ENCODE results near the gene CEP131. TPM values are rescaled to one million over a fixed set of nuclear protein-coding genes. Genes with fewer than 3 reads are reported as not detected.

CEP131 gene
- total RNA-seq, 4 donors from 2014 or later, result 9.2 to 35.0 (median 20.9) TPM

DNA sequence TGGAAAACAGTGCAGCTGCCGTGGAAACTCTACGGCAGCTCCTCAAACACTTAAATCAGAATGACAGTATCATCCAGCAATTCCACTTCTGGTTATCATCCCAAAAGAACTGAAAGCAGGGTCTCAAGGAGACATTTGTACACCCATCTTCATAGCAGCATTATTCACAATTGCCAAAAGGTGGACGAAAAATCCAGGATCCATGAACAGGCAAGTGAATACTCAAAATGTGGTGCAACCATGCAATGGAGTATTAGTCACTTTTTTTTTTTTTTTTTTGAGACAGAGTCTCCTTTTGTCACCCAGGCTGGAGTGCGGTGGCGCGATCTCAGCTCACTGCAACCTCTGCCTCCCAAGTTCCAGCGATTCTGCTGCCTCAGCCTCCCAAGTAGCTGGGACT, 46.1 kb downstream of the CEP131 start:
- WGBS, 2 donors, result 89 to 93% methylated on average over 7 of the region's 7 CpGs
- DNase-seq (ENCODE audit: low spot score in 2 of 2), result no peak
- TF ChIP-seq POLR2A (IDR thresholded peaks at IDR 0.05), result no peak
- Histone ChIP-seq H3K27me3 (no peaks in the 10 kb centered on the region), H3K9me3 (peaks cover 0 to 12% (median 0%) of the 10 kb centered on the region in 4 donors), H3K27ac (no peak overlapping the region), H3K4me1 (peaks cover 0 to 5% (median 0%) of the 10 kb centered on the region in 4 donors), H3K36me3 (no peaks in the 10 kb centered on the region), H3K4me3 (no peak overlapping the region)

DNA sequence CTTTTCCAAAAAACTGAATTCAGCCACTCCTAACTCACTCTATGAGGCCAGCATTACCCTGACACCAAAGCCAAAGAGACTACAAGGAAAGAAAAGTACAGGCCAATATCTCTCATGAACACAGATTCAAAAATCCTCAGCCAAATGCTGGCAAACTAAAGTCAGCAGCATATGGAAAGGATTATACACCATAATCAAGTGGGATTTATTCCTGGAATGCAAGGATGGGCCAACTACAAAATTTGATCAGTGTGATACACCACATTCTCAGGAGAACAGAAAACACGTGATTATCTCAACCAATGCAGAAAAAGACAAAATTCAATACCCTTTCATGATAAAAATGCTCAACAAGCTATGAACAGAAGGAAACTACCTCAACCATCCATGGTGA, 49.0 kb downstream of the CEP131 start:
- Histone ChIP-seq H3K27me3 (no peaks in the 10 kb centered on the region), H3K4me1 (peaks cover 0 to 5% (median 0%) of the 10 kb centered on the region in 4 donors), H3K27ac (no peak overlapping the region), H3K4me3 (no peak overlapping the region), H3K9me3 (peaks cover 0 to 12% (median 0%) of the 10 kb centered on the region in 4 donors), H3K36me3 (no peaks in the 10 kb centered on the region)
- no peak for DNase-seq (ENCODE audit: low spot score in 2 of 2)
- WGBS, 2 donors, result 57 to 72% methylated on average over 1 of the region's 1 CpG
- TF ChIP-seq POLR2A (IDR thresholded peaks at IDR 0.05) (no peak), EP300 (IDR thresholded peaks at IDR 0.05) (no peak)
- TF ChIP-seq, protein P1, sequence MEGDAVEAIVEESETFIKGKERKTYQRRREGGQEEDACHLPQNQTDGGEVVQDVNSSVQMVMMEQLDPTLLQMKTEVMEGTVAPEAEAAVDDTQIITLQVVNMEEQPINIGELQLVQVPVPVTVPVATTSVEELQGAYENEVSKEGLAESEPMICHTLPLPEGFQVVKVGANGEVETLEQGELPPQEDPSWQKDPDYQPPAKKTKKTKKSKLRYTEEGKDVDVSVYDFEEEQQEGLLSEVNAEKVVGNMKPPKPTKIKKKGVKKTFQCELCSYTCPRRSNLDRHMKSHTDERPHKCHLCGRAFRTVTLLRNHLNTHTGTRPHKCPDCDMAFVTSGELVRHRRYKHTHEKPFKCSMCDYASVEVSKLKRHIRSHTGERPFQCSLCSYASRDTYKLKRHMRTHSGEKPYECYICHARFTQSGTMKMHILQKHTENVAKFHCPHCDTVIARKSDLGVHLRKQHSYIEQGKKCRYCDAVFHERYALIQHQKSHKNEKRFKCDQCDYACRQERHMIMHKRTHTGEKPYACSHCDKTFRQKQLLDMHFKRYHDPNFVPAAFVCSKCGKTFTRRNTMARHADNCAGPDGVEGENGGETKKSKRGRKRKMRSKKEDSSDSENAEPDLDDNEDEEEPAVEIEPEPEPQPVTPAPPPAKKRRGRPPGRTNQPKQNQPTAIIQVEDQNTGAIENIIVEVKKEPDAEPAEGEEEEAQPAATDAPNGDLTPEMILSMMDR (IDR thresholded peaks at IDR 0.05), result no peak

DNA sequence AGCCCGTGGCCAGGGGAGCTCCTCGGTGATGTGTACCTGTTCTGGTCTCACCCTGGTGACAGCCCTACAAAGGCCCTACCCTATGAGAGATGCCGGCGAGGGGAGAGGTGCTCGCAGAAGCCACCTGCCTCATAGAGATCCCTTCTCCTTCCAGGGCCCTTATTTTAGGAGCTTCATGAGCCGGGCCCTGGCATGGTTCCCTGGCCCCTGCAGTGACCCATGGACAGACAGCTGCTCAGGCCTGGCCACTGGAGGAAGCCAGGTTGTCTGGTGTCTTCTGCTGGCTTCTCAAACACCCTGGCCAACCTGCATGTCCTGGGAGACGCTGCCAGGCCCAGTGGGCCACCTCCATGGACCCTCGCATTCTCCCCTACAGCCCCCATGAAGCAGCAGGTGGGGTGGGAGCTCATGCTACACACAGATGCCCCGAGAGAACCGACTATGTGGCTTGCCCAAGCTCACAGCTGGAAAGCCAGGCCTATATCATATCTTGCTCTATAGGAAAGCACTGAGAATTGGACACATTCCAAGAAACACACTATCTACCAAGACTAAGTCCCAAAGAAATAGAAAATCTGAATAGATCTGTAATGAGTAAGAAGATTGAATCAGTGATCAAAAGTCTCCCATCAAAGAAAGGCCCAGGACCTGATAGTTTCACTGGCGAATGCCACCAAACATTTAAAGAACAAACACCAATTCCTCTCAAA, 49.6 kb downstream of the CEP131 start:
- Histone ChIP-seq H3K9me3 (peaks cover 0 to 12% (median 0%) of the 10 kb centered on the region in 4 donors), H3K27ac (no peak overlapping the region), H3K36me3 (no peaks in the 10 kb centered on the region), H3K4me3 (no peak overlapping the region), H3K27me3 (no peaks in the 10 kb centered on the region), H3K4me1 (peaks cover 0 to 5% (median 0%) of the 10 kb centered on the region in 4 donors)
- WGBS, 2 donors, result 81 to 83% methylated on average over 8 to 11 of the region's 11 CpGs
- no peak for DNase-seq (ENCODE audit: low spot score in 2 of 2)
- TF ChIP-seq, protein P1 (IDR thresholded peaks at IDR 0.05), result no peak
- no peak for TF ChIP-seq POLR2A (IDR thresholded peaks at IDR 0.05)
- TF ChIP-seq EP300 (IDR thresholded peaks at IDR 0.05), result no peak

DNA sequence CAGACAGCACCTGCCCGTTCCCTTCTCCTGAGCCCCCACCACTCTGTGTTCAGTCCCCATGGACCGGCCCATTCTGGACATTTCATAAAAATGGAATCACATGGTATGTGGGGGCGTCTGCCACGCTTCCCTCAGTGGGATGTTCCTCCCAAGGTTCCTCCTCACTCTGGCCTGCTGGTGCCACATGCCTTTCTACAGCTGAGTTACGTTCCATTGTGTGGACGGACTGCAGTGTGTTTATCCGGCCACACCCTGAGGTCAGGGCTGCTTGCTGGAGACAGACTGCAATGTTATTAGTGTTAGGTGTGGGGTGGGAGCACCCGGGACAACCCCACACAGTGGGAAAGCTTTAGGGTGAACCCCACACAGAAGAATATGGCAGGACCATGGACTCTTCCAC, 50.8 kb downstream of the CEP131 start:
- no peak for DNase-seq (ENCODE audit: low spot score in 2 of 2)
- H3K4me1 ChIP-seq, result peaks cover 0 to 5% (median 0%) of the 10 kb centered on the region in 4 donors
- WGBS, 2 donors, result 32 to 54% methylated on average over 8 of the region's 8 CpGs
- H3K27me3 ChIP-seq, result no peaks in the 10 kb centered on the region
- no peak overlapping the region for H3K4me3 ChIP-seq
- no peak overlapping the region for H3K27ac ChIP-seq
- no peak for TF ChIP-seq EP300 (IDR thresholded peaks at IDR 0.05)
- no peak for TF ChIP-seq POLR2A (IDR thresholded peaks at IDR 0.05)
- TF ChIP-seq, protein P1 (IDR thresholded peaks at IDR 0.05), result no peak
- H3K36me3 ChIP-seq, result no peaks in the 10 kb centered on the region
- H3K9me3 ChIP-seq, result peaks cover 0 to 12% (median 0%) of the 10 kb centered on the region in 4 donors

DNA sequence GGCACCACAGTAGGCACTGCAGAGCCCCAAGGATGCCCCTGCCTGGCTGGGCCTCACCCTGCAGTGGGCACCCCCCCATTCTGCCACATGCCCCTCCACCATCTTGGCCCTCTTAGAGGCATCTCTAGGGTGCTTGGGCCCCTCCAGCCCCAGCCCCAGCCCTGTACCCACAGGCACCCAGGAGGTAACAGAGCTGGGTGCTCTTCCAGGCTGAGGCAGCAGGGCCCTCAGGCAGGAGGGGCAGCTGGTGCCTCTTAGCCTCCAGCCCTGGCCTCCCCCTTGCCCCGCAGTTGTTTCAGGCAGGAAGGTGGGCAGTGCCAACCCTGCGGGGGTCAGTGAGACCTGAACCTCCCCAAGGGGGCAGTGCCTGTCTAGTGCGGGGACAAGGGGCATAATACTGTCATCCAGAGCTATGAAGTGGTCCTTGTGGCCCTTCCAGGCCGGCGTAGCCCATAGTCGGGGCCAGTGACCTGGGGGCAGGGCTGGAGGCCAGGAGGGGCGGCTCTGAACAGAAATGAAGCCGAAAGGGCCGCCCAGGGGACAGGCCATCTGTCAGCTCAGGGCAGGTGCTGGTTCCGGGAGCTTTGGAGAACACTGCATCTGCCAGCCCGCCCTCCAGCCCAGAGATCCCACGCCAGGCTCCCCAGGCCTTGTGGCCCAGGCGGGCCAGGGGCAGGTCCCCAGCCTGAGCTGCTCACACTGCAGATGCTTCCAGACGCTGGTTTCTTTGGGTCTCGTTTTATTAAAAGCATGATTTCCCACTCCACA, 51.9 kb downstream of the CEP131 start:
- Histone ChIP-seq H3K36me3 (no peaks in the 10 kb centered on the region), H3K4me1 (peaks cover 0 to 9% (median 0%) of the 10 kb centered on the region in 4 donors), H3K9me3 (peaks cover 0 to 9% (median 0%) of the 10 kb centered on the region in 4 donors), H3K27me3 (peaks cover 0 to 5% of the 10 kb centered on the region in 2 donors), H3K4me3 (no peak overlapping the region), H3K27ac (no peak overlapping the region)
- WGBS, 2 donors, result 76 to 78% methylated on average over 13 of the region's 15 CpGs
- TF ChIP-seq, protein P1 (IDR thresholded peaks at IDR 0.05), result no peak
- TF ChIP-seq EP300 (IDR thresholded peaks at IDR 0.05), result no peak
- no peak for TF ChIP-seq POLR2A (IDR thresholded peaks at IDR 0.05)
- no peak for DNase-seq (ENCODE audit: low spot score in 2 of 2)

All from tibial nerve (tissue), 4 donors.